Measurements from ENCODE around the gene ADGRL3.

- TF ChIP-seq CTCF (conservative IDR thresholded peaks at IDR 0.05; ENCODE audit: low read length) = no peak
- no peak for TF ChIP-seq EZH2phosphoT487 (IDR thresholded peaks at IDR 0.05; ENCODE audit: borderline replicate concordance, low read depth, low read length)
Observed at GRCh38 chr4:61485056-61485455, 284.9 kb downstream of the ADGRL3 start.

All from OCI-LY7 (cell line).